CD4-positive, alpha-beta T cell treated with Interferon alpha-2 for 1 hour (primary cell): Measurements from ENCODE around the gene KRTAP10-1.
"Not testable (repeated sequence)": the region's sequence is repeated elsewhere in the genome, so short reads cannot be mapped to it uniquely, and the experiment has no call there.

Experiments
- DNase-seq, 2 donors: peaks; one replicate each; pipeline ENCODE4 v3.0.0-alpha.2; 2020 to 2022

Gene KRTAP10-1, protein sequence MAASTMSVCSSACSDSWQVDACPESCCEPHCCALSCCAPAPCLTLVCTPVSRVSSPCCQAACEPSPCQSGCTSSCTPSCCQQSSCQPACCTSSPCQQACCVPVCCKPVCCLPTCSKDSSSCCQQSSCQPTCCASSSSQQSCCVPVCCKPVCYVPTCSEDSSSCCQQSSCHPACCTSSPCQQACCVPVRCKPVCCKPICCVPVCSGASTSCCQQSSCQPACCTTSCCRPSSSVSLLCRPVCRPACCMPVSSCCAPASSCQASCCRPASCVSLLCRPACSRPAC

DNA sequence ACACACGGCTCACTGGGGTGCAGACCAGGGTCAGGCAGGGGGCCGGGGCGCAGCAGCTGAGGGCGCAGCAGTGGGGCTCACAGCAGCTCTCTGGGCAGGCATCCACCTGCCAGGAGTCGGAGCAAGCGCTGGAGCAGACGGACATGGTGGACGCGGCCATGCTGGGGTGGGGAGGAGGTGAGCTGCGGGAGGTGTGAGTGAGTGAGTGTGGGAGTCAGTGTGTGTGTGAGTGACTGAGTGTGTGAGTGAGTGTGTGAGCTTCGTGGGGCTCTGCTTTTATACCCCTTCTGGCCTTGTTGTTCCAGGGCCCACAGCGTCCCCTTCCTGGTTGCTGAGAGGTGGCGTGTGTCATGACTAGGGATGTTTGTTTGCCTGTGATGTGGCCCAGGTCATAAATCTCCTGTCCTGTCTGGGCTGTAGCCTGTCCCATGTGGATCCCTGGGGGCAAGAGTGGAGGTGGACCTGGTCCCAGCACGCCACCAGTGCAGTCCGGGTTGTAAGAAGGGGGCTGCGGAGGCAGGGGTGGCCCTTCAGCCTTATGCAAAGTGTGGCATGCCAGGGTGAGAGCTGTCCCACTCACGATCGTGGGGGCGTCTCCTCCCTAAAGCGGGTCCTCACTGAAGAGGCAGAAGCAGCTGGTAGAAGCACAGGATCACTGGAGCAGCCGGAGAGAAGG, at the start of gene KRTAP10-1:
TSS of gene KRTAP10-1 (minus strand) at position 205 of the 676 bp plus-strand sequence. CDS start at position 160, 45 bp downstream.
- DNase-seq, result no peak

DNA sequence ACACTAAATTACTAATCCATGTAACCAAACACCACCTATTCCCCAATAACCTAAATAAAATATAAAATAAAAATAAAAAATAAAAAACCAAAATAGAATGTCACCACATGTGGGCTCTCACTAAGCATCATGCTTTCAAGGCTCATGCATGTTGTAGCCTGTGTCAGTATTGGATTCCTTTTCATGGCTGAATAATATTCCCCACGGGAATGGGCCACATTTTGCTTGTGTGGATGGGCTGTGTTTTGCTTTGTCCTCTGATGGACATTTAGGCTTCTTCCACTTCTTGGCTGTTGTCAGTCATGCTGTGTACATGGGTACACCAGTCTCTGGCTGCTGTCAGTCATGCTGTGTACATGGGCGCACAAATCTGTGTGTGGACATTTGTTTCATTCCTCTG, 49.1 kb upstream of the KRTAP10-1 start:
- no peak for DNase-seq

DNA sequence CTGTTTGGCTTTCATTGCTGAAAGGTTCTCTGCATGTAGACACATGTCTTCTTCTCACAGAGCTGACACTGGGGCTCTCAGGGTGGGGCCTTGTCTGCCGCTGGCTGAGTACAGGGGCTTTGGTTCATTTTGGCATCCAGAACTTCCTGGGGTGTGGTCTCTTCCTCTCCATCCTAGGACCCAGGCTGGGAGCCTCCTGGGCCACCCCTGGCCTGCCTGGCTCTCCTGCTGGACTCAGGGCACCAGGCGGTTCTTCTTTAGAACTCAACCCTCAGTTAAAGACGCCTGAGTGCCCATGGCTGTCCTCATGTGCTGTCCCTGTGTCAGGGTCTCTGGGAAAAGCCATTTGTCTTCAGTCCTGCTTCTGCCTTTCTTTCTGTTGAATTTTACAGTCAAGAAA, 45.9 kb upstream of the KRTAP10-1 start:
- DNase-seq, result no peak

DNA sequence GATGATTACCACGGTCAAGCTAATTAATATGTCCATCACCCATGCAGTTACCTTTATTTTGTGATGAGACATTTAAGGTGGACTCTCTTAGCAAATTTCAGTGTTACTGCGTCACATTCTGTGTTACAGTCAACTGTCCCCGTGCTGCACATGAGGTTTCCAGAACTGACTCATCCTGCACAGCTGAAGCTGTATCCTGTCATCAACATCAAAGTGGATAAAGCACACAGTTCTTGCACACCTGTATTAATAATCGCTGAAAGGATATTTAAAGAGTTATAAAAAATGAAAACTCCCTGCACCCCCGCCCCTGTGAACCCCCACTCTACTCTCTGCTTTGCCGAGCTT, 43.8 kb upstream of the KRTAP10-1 start:
- peak in 1 of 2 donors; percentile 27 for DNase-seq

GRCh38 chr21:44583089-44583799, 43.2 kb upstream of the KRTAP10-1 start:
- no peak for DNase-seq

DNA sequence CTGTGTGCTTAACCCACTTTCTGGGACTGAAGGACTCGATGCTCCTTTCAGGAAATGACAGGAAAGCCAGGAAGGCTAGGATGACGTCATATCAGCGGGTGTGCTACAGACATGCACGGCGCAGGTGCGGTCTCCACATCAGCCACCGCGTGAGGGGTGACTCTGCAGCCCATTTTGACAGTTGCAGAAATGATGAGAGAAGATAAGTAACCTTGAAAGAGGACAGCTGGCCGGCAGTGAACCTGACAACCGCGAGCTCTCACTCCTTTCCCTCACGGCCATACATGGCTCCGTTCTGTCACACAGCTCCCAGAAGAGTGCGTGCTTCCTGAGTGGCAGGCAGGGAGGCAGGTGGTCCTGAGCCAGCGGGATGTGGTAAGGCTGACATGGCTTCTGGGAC, 42.1 kb upstream of the KRTAP10-1 start:
- no peak for DNase-seq

DNA sequence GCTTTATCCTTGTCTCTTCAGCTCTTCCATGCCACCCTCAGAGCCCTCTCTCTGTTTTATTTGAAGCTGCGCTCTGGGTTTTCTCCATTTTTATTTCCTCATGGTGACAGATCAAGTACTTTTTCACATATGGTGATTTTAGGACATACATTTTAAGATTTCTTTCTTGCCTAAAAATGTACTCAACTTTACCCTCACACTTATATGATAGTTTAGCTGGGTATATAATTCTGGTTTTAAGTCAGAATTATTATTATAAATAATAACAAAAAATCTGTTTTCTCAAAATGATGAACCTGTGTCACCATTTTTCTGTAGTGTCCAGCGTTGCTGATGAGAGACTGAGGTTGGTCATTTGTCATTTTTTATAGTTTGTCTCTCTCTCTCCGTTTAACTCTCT, 41.2 kb upstream of the KRTAP10-1 start:
- DNase-seq, result no peak

- not testable (repeated sequence) for DNase-seq
These were observed 40.3 kb upstream of the KRTAP10-1 start, which contains the start of gene KRTAP10-5 for GRCh38 chr21:44580231-44580821. KRTAP10-5 (minus strand) TSS chr21:44580604; CDS start chr21:44580578, 26 bp downstream.

- DNase-seq, result no peak
These were observed 39.8 kb upstream of the KRTAP10-1 start for GRCh38 chr21:44579833-44580144.

DNA sequence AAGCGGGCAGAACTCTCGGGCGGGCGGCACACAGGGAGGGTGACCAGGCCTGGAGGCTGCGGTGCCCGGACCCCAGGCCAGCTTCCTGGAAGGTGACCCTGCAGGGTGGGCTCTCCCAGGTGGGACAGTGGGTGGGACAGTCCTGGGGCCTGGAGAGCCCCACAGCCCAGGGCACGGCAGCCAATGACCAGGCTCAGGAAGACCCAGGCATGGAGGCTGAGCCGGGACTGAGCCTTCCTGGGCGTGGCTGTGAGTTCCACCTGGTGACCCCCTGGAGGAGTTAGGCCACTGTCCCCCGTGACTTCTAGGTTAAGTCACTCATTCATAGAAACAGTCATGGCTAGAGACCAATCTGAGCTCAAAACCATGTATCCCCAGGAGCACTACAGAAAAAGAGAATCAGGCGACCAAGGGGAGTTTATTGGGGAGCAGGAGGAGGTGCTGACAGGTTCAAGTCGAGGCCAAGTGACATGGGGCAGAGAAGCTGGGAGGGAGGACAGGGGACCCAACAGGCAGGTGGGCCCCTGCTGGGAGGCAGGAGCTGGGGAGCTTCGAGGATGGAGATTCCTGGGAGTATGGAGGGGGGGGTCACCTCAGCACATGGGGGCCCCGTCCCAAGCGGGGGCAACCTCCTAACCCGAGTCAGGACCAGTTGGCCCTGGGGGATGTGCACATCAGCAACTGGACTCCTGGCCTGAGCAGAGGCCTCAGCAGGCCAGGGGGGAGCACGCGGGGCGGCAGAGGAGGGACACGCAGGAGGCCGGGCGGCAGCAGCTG, 39.2 kb upstream of the KRTAP10-1 start:
- no peak for DNase-seq

GRCh38 chr21:44578371-44579055, 38.5 kb upstream of the KRTAP10-1 start:
- DNase-seq, result no peak

GRCh38 chr21:44576025-44576420, 36.0 kb upstream of the KRTAP10-1 start:
- DNase-seq, result no peak

GRCh38 chr21:44575307-44576024, 35.5 kb upstream of the KRTAP10-1 start:
- no peak for DNase-seq

DNA sequence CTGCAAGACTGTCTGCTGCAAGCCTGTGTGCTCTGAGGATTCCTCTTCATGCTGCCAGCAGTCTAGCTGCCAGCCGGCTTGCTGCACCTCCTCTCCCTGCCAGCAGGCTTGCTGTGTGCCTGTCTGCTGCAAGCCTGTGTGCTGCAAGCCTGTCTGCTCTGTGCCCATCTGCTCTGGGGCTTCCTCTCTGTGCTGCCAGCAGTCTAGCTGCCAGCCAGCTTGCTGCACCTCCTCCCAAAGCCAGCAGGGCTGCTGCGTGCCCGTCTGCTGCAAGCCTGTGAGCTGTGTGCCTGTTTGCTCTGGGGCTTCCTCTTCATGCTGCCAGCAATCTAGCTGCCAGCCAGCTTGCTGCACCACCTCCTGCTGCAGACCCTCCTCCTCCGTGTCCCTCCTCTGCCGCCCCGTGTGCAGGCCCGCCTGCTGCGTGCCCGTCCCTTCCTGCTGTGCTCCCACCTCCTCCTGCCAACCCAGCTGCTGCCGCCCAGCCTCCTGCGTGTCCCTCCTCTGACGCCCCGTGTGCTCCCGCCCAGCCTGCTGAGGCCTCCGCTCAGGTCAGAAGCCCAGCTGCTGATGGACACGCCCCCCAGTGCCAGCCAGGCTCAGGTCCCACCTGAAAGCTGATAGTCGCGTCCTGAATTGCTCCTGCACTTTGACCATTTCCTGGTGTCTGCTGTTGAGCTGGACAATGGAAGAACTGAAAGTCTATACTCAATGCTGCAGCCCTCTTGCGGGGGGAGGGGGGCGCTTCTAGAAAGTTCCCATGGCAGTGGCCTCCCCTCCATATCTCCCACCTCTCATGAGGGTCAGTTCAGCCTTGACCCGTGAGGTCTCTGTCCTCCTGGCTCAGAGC, 34.7 kb upstream of the KRTAP10-1 start:
- DNase-seq, result no peak

- not testable (repeated sequence) for DNase-seq
These were observed 33.8 kb upstream of the KRTAP10-1 start, which contains the start of gene KRTAP10-4 for GRCh38 chr21:44573630-44574456. KRTAP10-4 (plus strand) TSS chr21:44573729; CDS start chr21:44573759, 30 bp downstream.

GRCh38 chr21:44572959-44573583, 33.1 kb upstream of the KRTAP10-1 start:
- no peak for DNase-seq

- DNase-seq, result no peak
These were observed 32.1 kb upstream of the KRTAP10-1 start for GRCh38 chr21:44571844-44572782.

DNA sequence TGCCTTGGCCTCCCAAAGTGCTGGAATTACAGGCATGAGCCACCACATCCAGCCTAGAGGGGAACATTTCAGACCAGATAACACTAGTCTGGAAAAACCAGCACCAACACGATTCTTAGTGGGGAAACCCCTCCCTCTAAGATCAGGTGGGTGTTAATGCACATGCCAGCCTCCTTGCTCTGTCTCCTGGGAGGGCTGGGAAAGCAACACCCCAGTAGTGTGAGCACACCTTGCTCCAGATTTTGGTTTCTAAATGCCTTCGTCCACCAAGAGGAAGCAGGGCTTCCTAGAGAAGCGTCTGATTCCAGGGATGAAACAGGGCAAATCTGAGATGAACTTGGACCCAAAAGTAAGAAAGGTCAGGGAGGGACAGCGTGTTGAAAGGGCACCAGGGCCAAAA, 31.3 kb upstream of the KRTAP10-1 start:
- no peak for DNase-seq
